Measurements from ENCODE around the gene CCDC201. TPM values are rescaled to one million over a fixed set of nuclear protein-coding genes. Genes with fewer than 3 reads are reported as not detected.

CCDC201 gene
- total and polyA plus RNA-seq, 2 of the 8 experiments (the other 6 are each of a cell fraction or from before 2014, with no cell fraction given): not detected

GRCh38 chr7:45888185-45888992 lies 15.5 kb upstream of the CCDC201 start, which contains the start of gene IGFBP1:
Gene IGFBP1, plus strand, starts transcription at chr7:45888488. Its CDS starts 165 bp downstream, at chr7:45888653.
- FAIRE-seq (no peak), DNase-seq (ENCODE audit: low read depth in 1 of 2, low spot score in 2 of 2) (peak in 1 of 2 experiments; percentile 60)
- no peak within 1 kb of the TSS for H3K56ac ChIP-seq (replicated peaks; ENCODE audit: insufficient read length, low read depth, low read length)
- no peaks in the 10 kb centered on the region for H4K20me1 ChIP-seq (replicated peaks in 1 of 2; ENCODE audit: control insufficient read depth in 1 of 2, insufficient read depth in 2 of 2, low read length in 2 of 2)
- no peak within 1 kb of the TSS for H2BK120ac ChIP-seq (replicated peaks; ENCODE audit: low read depth, low read length)
- no peak within 1 kb of the TSS for H4K8ac ChIP-seq (ENCODE audit: extremely low read depth, insufficient read depth, low read length)
- H3K4me1 ChIP-seq (replicated peaks in 1 of 4; ENCODE audit: control insufficient read depth in 3 of 4, insufficient read depth in 4 of 4, low read length in 3 of 4): peaks cover 2 to 15% (median 9%) of the 10 kb centered on the region in 4 experiments
- CTCF ChIA-PET (ENCODE audit: partially characterized antibody): interaction anchor here (0.5 to 3.8 kb wide), 8 partner anchors 17 to 1330 kb away, joined by 3 to 22 read pairs (median 5); no protein-coding TSS in a partner anchor
- no peak within 1 kb of the TSS; the same call in 1 of the 2 replicates for H2BK20ac ChIP-seq (ENCODE audit: low read length)
- 10% methylated on average over 49 of the region's 73 CpGs; no CpG with 5 or more reads in 1 of the 2 experiments for WGBS, 2 experiments (ENCODE audit: extremely low coverage in 1 of 2, insufficient coverage in 1 of 2, insufficient read length in 1 of 2, insufficient replicate concordance in 2 of 2, low coverage in 1 of 2, low lambda C conversion rate in 2 of 2, missing lambda C conversion rate in 1 of 2)
- no peak within 1 kb of the TSS for H3K23ac ChIP-seq (ENCODE audit: insufficient read length)
- peaks cover 23 to 42% (median 35%) of the 10 kb centered on the region in 4 experiments for H3K27me3 ChIP-seq (replicated peaks in 1 of 4; ENCODE audit: control insufficient read depth in 3 of 4, extremely low read depth in 1 of 4, insufficient read depth in 3 of 4, low read length in 3 of 4)
- H2AK5ac ChIP-seq (ENCODE audit: low read depth, low read length): no peak within 1 kb of the TSS
- H4K5ac ChIP-seq (ENCODE audit: insufficient read length, low read depth, low read length): no peak within 1 kb of the TSS
- POLR2A ChIA-PET (ENCODE audit: partially characterized antibody): interaction anchor here (1.1 kb wide), 1 partner anchor 33 kb away, joined by 5 read pairs; the partner anchor contains the start of gene IGFBP3
- no peak within 1 kb of the TSS for H2BK5ac ChIP-seq (ENCODE audit: low read depth, low read length)
- no peaks in the 10 kb centered on the region for H3K79me2 ChIP-seq (ENCODE audit: control insufficient read depth in 1 of 2, insufficient read depth in 2 of 2, low read length in 2 of 2)
- H3K4me3 ChIP-seq (ENCODE audit: extremely low read depth in 1 of 4, insufficient read depth in 2 of 4, low read depth in 3 of 4, low read length in 4 of 4): peak within 1 kb of the TSS; percentile 36 to 60 (median 44); a peak in 7 of 8 replicates
- no peak within 1 kb of the TSS for H3K4ac ChIP-seq (replicated peaks; ENCODE audit: insufficient read length, low read depth, low read length)
- H4K91ac ChIP-seq (replicated peaks; ENCODE audit: insufficient read length, low read length): no peak within 1 kb of the TSS
- peak within 1 kb of the TSS; percentile 80; the same call in 1 of the 2 replicates for H2BK12ac ChIP-seq (ENCODE audit: low read depth, low read length)
- H3K27ac ChIP-seq (ENCODE audit: low read depth, low read length): no peak within 1 kb of the TSS
- H2BK15ac ChIP-seq (ENCODE audit: low read length): no peak within 1 kb of the TSS
- H3K9ac ChIP-seq (replicated peaks in 1 of 4; ENCODE audit: extremely low read depth in 1 of 4, low read depth in 3 of 4, low read length in 3 of 4): peak within 1 kb of the TSS in 1 of 4 experiments; percentile 51; a peak in 1 of 7 replicates
- H3K14ac ChIP-seq (ENCODE audit: insufficient read length): no peak within 1 kb of the TSS
- H3K4me2 ChIP-seq (ENCODE audit: insufficient read depth in 1 of 2, low read depth in 2 of 2, low read length in 2 of 2): peak within 1 kb of the TSS; percentile 92 to 94
- no peaks in the 10 kb centered on the region for H3K9me3 ChIP-seq (ENCODE audit: insufficient read depth in 2 of 2, low read depth in 1 of 2, low read length in 1 of 2)
- no peak within 1 kb of the TSS for H2AFZ ChIP-seq (ENCODE audit: low read length)
- H3K79me1 ChIP-seq (ENCODE audit: low read depth, low read length): no peaks in the 10 kb centered on the region
- no peak within 1 kb of the TSS; the same call in none of the 2 replicates for H3K18ac ChIP-seq (ENCODE audit: extremely low read depth, low read length)
- H3K36me3 ChIP-seq (ENCODE audit: control insufficient read depth in 2 of 4, insufficient read depth in 4 of 4, low read length in 3 of 4): no peaks in the 10 kb centered on the region
- peaks cover 11% of the 10 kb centered on the region; the same call in 1 of the 2 replicates for H3K23me2 ChIP-seq (ENCODE audit: low read depth, low read length)
- no peak for TF ChIP-seq ZNF274 (IDR thresholded peaks at IDR 0.05; ENCODE audit: borderline replicate concordance, extremely low read depth, low read length)
- no peak for TF ChIP-seq RXRA (IDR thresholded peaks at IDR 0.05; ENCODE audit: insufficient read depth, low read depth, low read length)
- TF ChIP-seq JUND (IDR thresholded peaks at IDR 0.05; ENCODE audit: low read length): no peak
- TF ChIP-seq SRF (IDR thresholded peaks at IDR 0.05; ENCODE audit: low read depth, low read length): no peak
- TF ChIP-seq RNF2 (IDR thresholded peaks at IDR 0.05; ENCODE audit: borderline replicate concordance, low read depth, low read length, missing control alignments, poor library complexity, severe bottlenecking): no peak
- TF ChIP-seq TEAD4 (IDR thresholded peaks at IDR 0.05; ENCODE audit: low read depth, low read length): no peak
- TF ChIP-seq TBP (IDR thresholded peaks at IDR 0.05; ENCODE audit: low read depth, low read length): no peak
- TF ChIP-seq NRF1 (IDR thresholded peaks at IDR 0.05; ENCODE audit: low read depth, low read length): no peak
- TF ChIP-seq E2F6 (IDR thresholded peaks at IDR 0.05): peak; percentile 80
- peak; percentile 80; the same call in 1 of the 2 replicates for TF ChIP-seq SUZ12 (IDR thresholded peaks at IDR 0.05; ENCODE audit: low read length)
- TF ChIP-seq ASH2L (IDR thresholded peaks at IDR 0.05; ENCODE audit: low read length): peak; percentile 22

Data from H1 (cell line).